PFSK-1 (cell line): Measurements from ENCODE around the gene HNRNPAB.
A peak's percentile ranks its signal among the peaks of the same experiment; 100 is the strongest.

ENCODE experiments used
- FOXP2 ChIP-seq: optimal IDR thresholded peaks from 2 replicates; pipeline ENCODE3; 2011; ENCODE audit warnings: borderline replicate concordance, control low read depth, inconsistent platforms; ENCODE audit not compliant: insufficient read depth; ENCODE audit errors: extremely low read length, extremely low read depth
- POLR2AphosphoS5 ChIP-seq: IDR thresholded peaks from 2 replicates; pipeline ENCODE4 v1.6.1; 2012; ENCODE audit warnings: low read depth, mild to moderate bottlenecking, control low read depth, low read length, moderate library complexity
- SIN3A ChIP-seq: IDR thresholded peaks from 2 replicates; pipeline ENCODE4 v1.6.1; 2012; ENCODE audit warnings: mild to moderate bottlenecking, low read length, moderate library complexity, borderline replicate concordance; ENCODE audit not compliant: insufficient read depth
- TAF1 ChIP-seq: IDR thresholded peaks from 2 replicates; pipeline ENCODE4 v1.6.1; 2012; ENCODE audit warnings: low read length, control low read depth, borderline replicate concordance; ENCODE audit not compliant: insufficient read depth
- TF ChIP-seq, protein P1 (sequence below), 2 experiments: IDR thresholded peaks; 2 replicates each; pipeline versions ENCODE4 v1.6.1 to v1.8.0; 2011 to 2012; ENCODE audit warnings: low read depth in 2 of 2, low read length in 2 of 2, control low read depth in 1 of 2, inconsistent platforms in 1 of 2, mild to moderate bottlenecking in 1 of 2, moderate library complexity in 1 of 2; ENCODE audit not compliant: insufficient read depth in 1 of 2

HNRNPAB gene

DNA sequence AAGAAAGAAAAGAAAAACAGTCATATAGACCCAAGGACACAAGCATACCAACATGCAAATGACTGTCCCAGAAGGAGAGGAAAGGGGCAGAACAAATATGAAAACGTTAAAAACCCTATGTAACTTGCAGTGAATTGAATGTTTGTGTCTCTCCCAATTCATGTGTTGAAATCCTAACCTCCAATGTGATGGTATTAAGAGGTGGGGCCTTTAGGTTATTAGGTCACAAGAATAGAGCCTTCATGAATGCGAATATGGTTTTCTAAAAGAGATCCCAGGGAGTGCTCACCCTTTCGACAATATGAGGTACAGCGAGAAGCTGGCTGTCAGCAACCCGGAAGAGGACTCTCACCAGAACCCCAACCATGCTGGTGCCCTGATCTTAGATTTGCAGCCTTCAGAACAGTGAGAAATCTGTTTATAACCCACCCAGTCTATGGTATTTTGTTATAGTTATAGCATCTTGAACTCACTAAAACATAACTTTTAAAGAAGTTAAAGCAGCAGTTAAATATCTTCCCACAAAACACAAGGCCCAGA is 14.0 kb downstream of the HNRNPAB start:
- no peak for TF ChIP-seq SIN3A
- TF ChIP-seq, protein P1, sequence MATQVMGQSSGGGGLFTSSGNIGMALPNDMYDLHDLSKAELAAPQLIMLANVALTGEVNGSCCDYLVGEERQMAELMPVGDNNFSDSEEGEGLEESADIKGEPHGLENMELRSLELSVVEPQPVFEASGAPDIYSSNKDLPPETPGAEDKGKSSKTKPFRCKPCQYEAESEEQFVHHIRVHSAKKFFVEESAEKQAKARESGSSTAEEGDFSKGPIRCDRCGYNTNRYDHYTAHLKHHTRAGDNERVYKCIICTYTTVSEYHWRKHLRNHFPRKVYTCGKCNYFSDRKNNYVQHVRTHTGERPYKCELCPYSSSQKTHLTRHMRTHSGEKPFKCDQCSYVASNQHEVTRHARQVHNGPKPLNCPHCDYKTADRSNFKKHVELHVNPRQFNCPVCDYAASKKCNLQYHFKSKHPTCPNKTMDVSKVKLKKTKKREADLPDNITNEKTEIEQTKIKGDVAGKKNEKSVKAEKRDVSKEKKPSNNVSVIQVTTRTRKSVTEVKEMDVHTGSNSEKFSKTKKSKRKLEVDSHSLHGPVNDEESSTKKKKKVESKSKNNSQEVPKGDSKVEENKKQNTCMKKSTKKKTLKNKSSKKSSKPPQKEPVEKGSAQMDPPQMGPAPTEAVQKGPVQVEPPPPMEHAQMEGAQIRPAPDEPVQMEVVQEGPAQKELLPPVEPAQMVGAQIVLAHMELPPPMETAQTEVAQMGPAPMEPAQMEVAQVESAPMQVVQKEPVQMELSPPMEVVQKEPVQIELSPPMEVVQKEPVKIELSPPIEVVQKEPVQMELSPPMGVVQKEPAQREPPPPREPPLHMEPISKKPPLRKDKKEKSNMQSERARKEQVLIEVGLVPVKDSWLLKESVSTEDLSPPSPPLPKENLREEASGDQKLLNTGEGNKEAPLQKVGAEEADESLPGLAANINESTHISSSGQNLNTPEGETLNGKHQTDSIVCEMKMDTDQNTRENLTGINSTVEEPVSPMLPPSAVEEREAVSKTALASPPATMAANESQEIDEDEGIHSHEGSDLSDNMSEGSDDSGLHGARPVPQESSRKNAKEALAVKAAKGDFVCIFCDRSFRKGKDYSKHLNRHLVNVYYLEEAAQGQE (IDR thresholded peaks at IDR 0.05; ENCODE audit: insufficient read depth in 1 of 2, low read depth in 2 of 2, low read length in 2 of 2): no peak
- TF ChIP-seq FOXP2: no peak
- no peak for TF ChIP-seq TAF1
- TF ChIP-seq POLR2AphosphoS5: no peak

DNA sequence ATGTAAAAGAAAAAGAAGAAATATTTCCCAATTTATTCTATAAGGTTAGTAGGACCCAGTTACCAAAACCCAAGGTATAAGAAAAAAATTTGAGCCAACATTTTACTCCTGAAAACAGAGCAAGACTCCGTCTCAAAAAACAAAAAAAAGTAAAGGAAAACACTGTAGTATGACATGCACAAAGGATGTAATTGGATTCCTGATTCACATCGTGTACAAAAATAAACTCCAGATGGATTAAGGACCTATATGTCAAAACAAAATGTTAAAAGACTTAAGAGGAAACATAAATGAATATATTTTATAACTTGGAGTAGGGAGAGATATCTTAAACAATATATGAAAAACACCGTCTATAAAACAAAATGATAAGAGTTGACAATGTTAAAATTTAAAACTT is 14.5 kb downstream of the HNRNPAB start:
- TF ChIP-seq, protein P1 (IDR thresholded peaks at IDR 0.05; ENCODE audit: insufficient read depth in 1 of 2, low read depth in 2 of 2, low read length in 2 of 2): no peak
- no peak for TF ChIP-seq FOXP2
- TF ChIP-seq TAF1: no peak
- TF ChIP-seq POLR2AphosphoS5: no peak
- no peak for TF ChIP-seq SIN3A

DNA sequence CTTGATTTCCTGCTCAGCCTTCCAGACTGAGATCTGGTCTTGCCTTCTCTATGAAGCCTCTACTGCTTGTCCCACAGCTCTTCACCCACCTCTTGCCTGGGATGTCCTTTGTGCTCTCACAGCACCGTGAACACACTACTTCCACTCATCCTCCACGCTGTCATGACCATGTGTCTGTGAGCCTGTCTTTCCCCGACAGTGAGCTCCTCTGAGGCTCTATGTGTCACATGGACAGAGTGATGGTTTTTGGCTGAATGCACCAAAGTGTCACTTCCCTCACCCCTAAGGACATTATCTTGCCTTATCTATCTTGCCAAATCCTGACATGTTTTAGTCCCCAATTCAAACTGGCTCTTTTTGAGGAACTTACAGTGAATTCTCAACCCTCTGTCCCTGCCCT is 16.9 kb downstream of the HNRNPAB start:
- TF ChIP-seq POLR2AphosphoS5 (peak; percentile 29; the same call in 1 of the 2 replicates), TAF1 (no peak), FOXP2 (no peak), SIN3A (no peak)
- TF ChIP-seq, protein P1 (IDR thresholded peaks at IDR 0.05; ENCODE audit: insufficient read depth in 1 of 2, low read depth in 2 of 2, low read length in 2 of 2): no peak

DNA sequence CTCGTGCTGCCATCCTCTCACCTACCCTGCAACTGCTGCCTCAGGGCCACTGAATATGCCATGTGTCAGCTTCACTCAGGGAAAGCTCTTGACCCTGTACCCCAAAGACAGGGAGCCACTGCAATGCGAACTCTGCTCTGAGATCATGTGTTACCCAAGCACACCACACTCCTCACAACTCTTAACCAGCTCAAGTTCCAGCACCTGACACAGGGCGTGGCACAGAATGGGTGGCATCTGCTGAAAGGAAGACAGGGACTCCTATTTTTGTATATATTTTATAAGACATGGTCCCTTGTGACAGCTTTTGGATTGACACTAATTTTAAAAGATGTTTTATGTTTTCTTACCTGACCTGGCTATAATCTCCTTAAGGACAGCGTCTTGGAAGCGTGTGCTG is 17.5 kb downstream of the HNRNPAB start:
- no peak for TF ChIP-seq FOXP2
- no peak for TF ChIP-seq POLR2AphosphoS5
- no peak for TF ChIP-seq TAF1
- TF ChIP-seq, protein P1 (IDR thresholded peaks at IDR 0.05; ENCODE audit: insufficient read depth in 1 of 2, low read depth in 2 of 2, low read length in 2 of 2): no peak
- no peak for TF ChIP-seq SIN3A

DNA sequence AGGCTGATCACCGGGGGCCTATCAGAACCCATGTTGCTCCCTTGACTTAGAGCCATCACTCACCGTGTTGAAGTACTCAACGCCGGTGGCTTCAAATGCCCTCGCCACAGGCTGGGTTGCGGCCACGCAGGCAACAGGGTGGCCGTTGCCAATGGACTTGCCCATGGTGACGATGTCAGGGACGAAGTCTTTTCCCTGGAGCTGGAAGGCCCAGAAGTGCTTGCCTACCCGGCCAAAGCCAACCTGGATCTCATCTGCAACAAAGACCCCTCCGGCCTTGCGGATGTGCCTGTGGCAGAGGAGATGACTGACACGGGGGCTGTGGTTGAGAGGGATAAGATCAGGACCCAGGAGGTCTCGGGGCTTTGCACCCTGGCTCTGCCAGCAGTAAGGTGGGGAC is 18.0 kb downstream of the HNRNPAB start:
- TF ChIP-seq SIN3A: no peak
- no peak for TF ChIP-seq FOXP2
- TF ChIP-seq TAF1: no peak
- no peak for TF ChIP-seq POLR2AphosphoS5
- TF ChIP-seq, protein P1 (IDR thresholded peaks at IDR 0.05; ENCODE audit: insufficient read depth in 1 of 2, low read depth in 2 of 2, low read length in 2 of 2): no peak
